ENCODE results near the gene TBC1D1.
A peak's percentile ranks its signal among the peaks of the same experiment; 100 is the strongest.

Gene TBC1D1

GRCh38 chr4:38177641-38178391 lies 286.9 kb downstream of the TBC1D1 start:
- DNase-seq (ENCODE audit: low read depth), result peak; percentile 45
- no peak for TF ChIP-seq CTCF (IDR thresholded peaks at IDR 0.05; ENCODE audit: insufficient read depth, low read depth, low read length, missing control alignments)
- H3K4me3 ChIP-seq (ENCODE audit: low read length), result no peak overlapping the region

- TF ChIP-seq CTCF (IDR thresholded peaks at IDR 0.05; ENCODE audit: insufficient read depth, low read depth, low read length, missing control alignments), result no peak
- H3K4me3 ChIP-seq (ENCODE audit: low read length), result no peak overlapping the region
- DNase-seq (ENCODE audit: low read depth), result no peak
These were observed 287.6 kb downstream of the TBC1D1 start for GRCh38 chr4:38178392-38178995.

GRCh38 chr4:38179690-38180377 lies 288.9 kb downstream of the TBC1D1 start:
- peak; percentile 93 for TF ChIP-seq CTCF (IDR thresholded peaks at IDR 0.05; ENCODE audit: insufficient read depth, low read depth, low read length, missing control alignments)
- no peak overlapping the region for H3K4me3 ChIP-seq (ENCODE audit: low read length)
- DNase-seq (ENCODE audit: low read depth), result peak; percentile 78

- H3K4me3 ChIP-seq (ENCODE audit: low read length), result no peak overlapping the region
- DNase-seq (ENCODE audit: low read depth), result peak; percentile 38
- TF ChIP-seq CTCF (IDR thresholded peaks at IDR 0.05; ENCODE audit: insufficient read depth, low read depth, low read length, missing control alignments), result no peak
These were observed 289.6 kb downstream of the TBC1D1 start for GRCh38 chr4:38180456-38180855.

GRCh38 chr4:38181286-38181685 lies 290.4 kb downstream of the TBC1D1 start:
- no peak for DNase-seq (ENCODE audit: low read depth)
- TF ChIP-seq CTCF (IDR thresholded peaks at IDR 0.05; ENCODE audit: insufficient read depth, low read depth, low read length, missing control alignments), result no peak

GRCh38 chr4:38182334-38182998 lies 291.6 kb downstream of the TBC1D1 start:
- H3K4me3 ChIP-seq (ENCODE audit: low read length), result no peak overlapping the region
- DNase-seq (ENCODE audit: low read depth), result no peak
- no peak for TF ChIP-seq CTCF (IDR thresholded peaks at IDR 0.05; ENCODE audit: insufficient read depth, low read depth, low read length, missing control alignments)

More at GRCh38 chr4:38181286-38181685, 290.4 kb downstream of the TBC1D1 start:
- no peak overlapping the region for H3K4me3 ChIP-seq (ENCODE audit: low read length)
